Trophoblast cell (in vitro differentiated cells and primary cell): ENCODE measurements around the gene TARBP1.

Source experiments
- DNase-seq, 2 donors: peaks; one replicate each; pipeline ENCODE4 v3.0.0-alpha.2; 2016
- H2AFZ ChIP-seq: 2 replicates; pipeline ENCODE4 v1.6.1; 2013; ENCODE audit warnings: low read length, moderate library complexity, mild to moderate bottlenecking; ENCODE audit not compliant: insufficient read depth, poor library complexity
- H2AK5ac ChIP-seq: 2 replicates; pipeline ENCODE4 v1.6.1; 2013; ENCODE audit warnings: mild to moderate bottlenecking, low read length
- H2BK120ac ChIP-seq: 2 replicates; pipeline ENCODE4 v1.6.1; 2013; ENCODE audit warnings: low read length, mild to moderate bottlenecking, moderate library complexity; ENCODE audit not compliant: insufficient read depth, poor library complexity
- H2BK12ac ChIP-seq: 2 replicates; pipeline ENCODE4 v1.6.1; 2013; ENCODE audit warnings: mild to moderate bottlenecking, low read length, moderate library complexity
- H2BK5ac ChIP-seq: 2 replicates; pipeline ENCODE4 v1.6.1; 2013; ENCODE audit warnings: low read length, low read depth, moderate library complexity, mild to moderate bottlenecking; ENCODE audit not compliant: poor library complexity
- H3K14ac ChIP-seq: 2 replicates; pipeline ENCODE4 v1.6.1; 2013; ENCODE audit warnings: mild to moderate bottlenecking, low read length
- H3K18ac ChIP-seq: 2 replicates; pipeline ENCODE4 v1.6.1; 2013; ENCODE audit warnings: mild to moderate bottlenecking, low read length
- H3K23ac ChIP-seq: 2 replicates; pipeline ENCODE4 v1.6.1; 2013; ENCODE audit warnings: low read length
- H3K27ac ChIP-seq: 2 replicates; pipeline ENCODE4 v1.5.1; 2013; ENCODE audit warnings: low read depth, mild to moderate bottlenecking, inconsistent platforms, low read length, moderate library complexity
- H3K27me3 ChIP-seq: 2 replicates; pipeline ENCODE4 v1.6.1; 2013; ENCODE audit warnings: inconsistent platforms, mild to moderate bottlenecking, low read length, moderate library complexity; ENCODE audit not compliant: insufficient read depth
- H3K36me3 ChIP-seq, 2 experiments: 1 replicate in 1 of 2; 2 replicates in 1 of 2; pipeline ENCODE4 v1.6.1; 2013; ENCODE audit warnings: low read length in 2 of 2, mild to moderate bottlenecking in 2 of 2, moderate library complexity in 1 of 2; ENCODE audit not compliant: insufficient read depth in 2 of 2, control insufficient read depth in 1 of 2
- H3K4ac ChIP-seq: 2 replicates; pipeline ENCODE4 v1.6.1; 2013; ENCODE audit warnings: low read depth, mild to moderate bottlenecking, low read length, moderate library complexity
- H3K4me1 ChIP-seq, 2 experiments: 1 replicate in 1 of 2; 2 replicates in 1 of 2; pipeline ENCODE4 v1.6.1; 2013; ENCODE audit warnings: low read length in 2 of 2, mild to moderate bottlenecking in 2 of 2, moderate library complexity in 1 of 2; ENCODE audit not compliant: insufficient read depth in 2 of 2, control insufficient read depth in 1 of 2
- H3K4me2 ChIP-seq: 2 replicates; pipeline ENCODE4 v1.6.1; 2013; ENCODE audit warnings: inconsistent platforms, mild to moderate bottlenecking, low read length, moderate library complexity
- H3K4me3 ChIP-seq: 2 replicates; pipeline ENCODE4 v1.5.1; 2013; ENCODE audit warnings: mild to moderate bottlenecking, low read depth, low read length, inconsistent platforms
- H3K79me1 ChIP-seq: one replicate; pipeline ENCODE4 v1.6.1; 2013; ENCODE audit warnings: low read length
- H3K79me2 ChIP-seq: 2 replicates; pipeline ENCODE4 v1.6.1; 2013; ENCODE audit warnings: low read length, mild to moderate bottlenecking; ENCODE audit not compliant: control insufficient read depth, insufficient read depth, poor library complexity
- H3K9ac ChIP-seq: 2 replicates; pipeline ENCODE4 v1.6.1; 2013; ENCODE audit warnings: mild to moderate bottlenecking, low read length
- H3K9me3 ChIP-seq: 2 replicates; pipeline ENCODE4 v1.6.1; 2013; ENCODE audit warnings: low read depth, mild to moderate bottlenecking, control low read depth, inconsistent platforms, low read length; ENCODE audit not compliant: insufficient read depth
- H4K12ac ChIP-seq: 2 replicates; pipeline ENCODE4 v1.6.1; 2013; ENCODE audit warnings: low read depth, mild to moderate bottlenecking, low read length, moderate library complexity
- H4K8ac ChIP-seq: 2 replicates; pipeline ENCODE4 v1.6.1; 2013; ENCODE audit warnings: low read depth, mild to moderate bottlenecking, low read length, moderate library complexity
- H4K91ac ChIP-seq: one replicate; pipeline ENCODE4 v1.6.1; 2013; ENCODE audit warnings: low read depth, mild to moderate bottlenecking, low read length, moderate library complexity
- WGBS: extraction: QIAGEN DNeasy Blood & Tissue Kit; methylation state at CpG from one replicate; pipeline ENCODE4 v1.1.7; 2013; ENCODE audit warnings: missing lambda C conversion rate; ENCODE audit not compliant: insufficient read length, insufficient coverage; ENCODE audit errors: extremely low coverage; 5-methylcytosine and 5-hydroxymethylcytosine counted together

Gene TARBP1

GRCh38 chr1:234484991-234485739, 6.2 kb upstream of the TARBP1 start:
- no peak overlapping the region for H4K12ac ChIP-seq
- no CpG with 5 or more reads among the region's 17 CpGs for WGBS

GRCh38 chr1:234484218-234484617, 5.2 kb upstream of the TARBP1 start:
- Histone ChIP-seq H3K18ac (no peak overlapping the region), H3K14ac (no peak overlapping the region), H3K4ac (no peak overlapping the region), H2BK5ac (no peak overlapping the region), H3K9me3 (no peaks in the 10 kb centered on the region), H2AK5ac (no peak overlapping the region), H2BK12ac (no peak overlapping the region), H3K4me1 (peaks cover 2 to 3% of the 10 kb centered on the region in 2 experiments), H2BK120ac (no peak overlapping the region), H3K36me3 (no peaks in the 10 kb centered on the region), H3K23ac (no peak overlapping the region), H3K79me1 (no peaks in the 10 kb centered on the region), H4K91ac (no peak overlapping the region), H3K27ac (no peak overlapping the region), H3K79me2 (no peaks in the 10 kb centered on the region), H2AFZ (no peak overlapping the region), H4K12ac (no peak overlapping the region), H3K4me3 (no peak overlapping the region), H4K8ac (no peak overlapping the region), H3K4me2 (no peak overlapping the region), H3K27me3 (no peaks in the 10 kb centered on the region), H3K9ac (no peak overlapping the region)
- DNase-seq, result no peak
- WGBS, result no CpG with 5 or more reads among the region's 3 CpGs

More at GRCh38 chr1:234484991-234485739, 6.2 kb upstream of the TARBP1 start:
- Histone ChIP-seq H3K23ac (no peak overlapping the region), H2AK5ac (no peak overlapping the region), H3K27ac (no peak overlapping the region), H2BK5ac (no peak overlapping the region), H2AFZ (no peak overlapping the region), H3K4me2 (no peak overlapping the region), H3K18ac (no peak overlapping the region), H3K36me3 (no peaks in the 10 kb centered on the region), H3K9ac (no peak overlapping the region), H3K4ac (no peak overlapping the region), H3K79me1 (no peaks in the 10 kb centered on the region), H3K27me3 (no peaks in the 10 kb centered on the region), H3K14ac (no peak overlapping the region), H2BK12ac (no peak overlapping the region), H2BK120ac (no peak overlapping the region), H3K4me1 (peaks cover 3 to 5% of the 10 kb centered on the region in 2 experiments), H3K4me3 (no peak overlapping the region), H4K8ac (no peak overlapping the region), H4K91ac (no peak overlapping the region), H3K79me2 (no peaks in the 10 kb centered on the region), H3K9me3 (no peaks in the 10 kb centered on the region)
- no peak for DNase-seq

- Histone ChIP-seq H2BK12ac (no peak overlapping the region), H3K9me3 (no peaks in the 10 kb centered on the region), H3K4me3 (no peak overlapping the region), H3K27me3 (no peaks in the 10 kb centered on the region), H4K91ac (no peak overlapping the region), H3K18ac (no peak overlapping the region), H3K4me2 (no peak overlapping the region), H3K79me1 (peaks cover 5% of the 10 kb centered on the region), H3K4me1 (peaks cover 2 to 6% of the 10 kb centered on the region in 2 experiments), H4K12ac (no peak overlapping the region), H4K8ac (no peak overlapping the region), H3K9ac (no peak overlapping the region), H2AFZ (no peak overlapping the region), H3K23ac (peak overlapping the region; percentile 78), H3K27ac (no peak overlapping the region), H2AK5ac (no peak overlapping the region), H3K14ac (no peak overlapping the region), H3K79me2 (peaks cover 2% of the 10 kb centered on the region), H3K4ac (no peak overlapping the region), H2BK5ac (no peak overlapping the region), H2BK120ac (no peak overlapping the region), H3K36me3 (no peaks in the 10 kb centered on the region)
- DNase-seq, result no peak
- no CpG with 5 or more reads among the region's 5 CpGs for WGBS
Observed at GRCh38 chr1:234481771-234482170, 2.8 kb upstream of the TARBP1 start.

- H3K9ac ChIP-seq, result no peak overlapping the region
- no peak overlapping the region for H3K27ac ChIP-seq
- H4K12ac ChIP-seq, result no peak overlapping the region
- no peak overlapping the region for H4K91ac ChIP-seq
- no peaks in the 10 kb centered on the region for H3K36me3 ChIP-seq
- H3K14ac ChIP-seq, result no peak overlapping the region
- no peak overlapping the region for H3K4me2 ChIP-seq
- H3K4me1 ChIP-seq, result peaks cover 2 to 6% of the 10 kb centered on the region in 2 experiments
- H3K18ac ChIP-seq, result no peak overlapping the region
- no peak for DNase-seq
- no peaks in the 10 kb centered on the region for H3K27me3 ChIP-seq
- no peak overlapping the region for H4K8ac ChIP-seq
- peaks cover 2% of the 10 kb centered on the region for H3K79me2 ChIP-seq
- no peak overlapping the region for H2BK12ac ChIP-seq
- no peak overlapping the region for H3K23ac ChIP-seq
- H2AFZ ChIP-seq, result no peak overlapping the region
- peaks cover 5% of the 10 kb centered on the region for H3K79me1 ChIP-seq
- no peak overlapping the region for H2BK5ac ChIP-seq
- WGBS, result no CpG with 5 or more reads among the region's 2 CpGs
- H2AK5ac ChIP-seq, result no peak overlapping the region
- no peak overlapping the region for H3K4me3 ChIP-seq
- H2BK120ac ChIP-seq, result no peak overlapping the region
- no peaks in the 10 kb centered on the region for H3K9me3 ChIP-seq
- H3K4ac ChIP-seq, result no peak overlapping the region
Observed at GRCh38 chr1:234479866-234480265, 887 bp upstream of the TARBP1 start.
